Measurements from ENCODE around the gene CEP85L. TPM values are rescaled to one million over a fixed set of nuclear protein-coding genes. Genes with fewer than 3 reads are reported as not detected.
A peak's percentile ranks its signal among the peaks of the same experiment; 100 is the strongest.

The CEP85L gene
- total and polyA plus RNA-seq, 2 of the 13 experiments (the other 11 are each of a cell fraction or from before 2014, with no cell fraction given): 0.44 to 1.7 TPM

DNA sequence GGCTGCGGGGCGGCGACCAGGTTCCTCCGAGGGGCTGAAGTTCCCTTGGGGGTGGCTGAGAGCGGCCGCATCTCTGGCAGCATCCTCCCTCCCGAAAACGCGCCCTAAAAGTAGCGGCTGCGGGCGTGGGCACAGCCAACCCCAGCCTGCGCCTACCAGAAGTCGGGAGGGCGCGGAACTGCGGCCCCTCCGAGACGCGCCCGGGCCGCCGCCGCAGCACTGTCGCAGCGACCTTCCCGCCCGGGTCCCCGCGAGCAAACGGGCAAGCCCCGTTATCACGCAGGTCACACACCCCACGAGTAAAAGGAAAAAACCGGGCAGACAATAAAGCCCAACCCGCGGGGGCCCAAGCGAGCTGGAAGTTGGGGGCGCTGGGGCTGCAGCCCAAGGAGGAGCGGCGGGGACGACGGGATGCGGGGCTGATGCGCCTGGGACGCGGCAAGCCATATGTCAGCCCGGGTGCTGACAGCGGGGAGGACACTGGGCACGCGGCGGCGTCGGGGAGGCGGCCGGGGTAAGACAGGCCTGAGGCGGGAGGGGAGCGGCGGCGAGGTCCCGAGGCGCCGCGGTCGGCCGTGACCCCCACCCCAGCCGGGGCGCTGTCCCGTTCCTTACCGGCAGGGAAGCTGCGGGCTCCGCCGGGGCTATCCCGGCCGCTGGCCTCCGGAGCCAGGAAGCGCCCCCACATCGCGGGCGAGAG, 659 bp downstream of the CEP85L start (continued):
- TF ChIP-seq ZNF761 (CRISPR knock-in tag; conservative IDR thresholded peaks at IDR 0.05): peak; percentile 61; the same call in 1 of the 2 replicates
- TF ChIP-seq ZNF615 (CRISPR knock-in tag; IDR thresholded peaks at IDR 0.05; ENCODE audit: borderline replicate concordance): no peak
- TF ChIP-seq ZNF563 (CRISPR knock-in tag; IDR thresholded peaks at IDR 0.05): no peak; the same call in 1 of the 2 replicates
- no peak for TF ChIP-seq ZNF567 (CRISPR knock-in tag; IDR thresholded peaks at IDR 0.05; ENCODE audit: borderline replicate concordance)
- no peak for TF ChIP-seq CREBL2 (CRISPR knock-in tag; IDR thresholded peaks at IDR 0.05; ENCODE audit: borderline replicate concordance)
- TF ChIP-seq SP2 (CRISPR knock-in tag; IDR thresholded peaks at IDR 0.05): no peak
- no peak for TF ChIP-seq ZNF235 (CRISPR knock-in tag; IDR thresholded peaks at IDR 0.05; ENCODE audit: borderline replicate concordance)
- no peak; the same call in 1 of the 2 replicates for TF ChIP-seq ATF2 (CRISPR knock-in tag; IDR thresholded peaks at IDR 0.05)
- no peak for TF ChIP-seq ZNF124 (CRISPR knock-in tag; IDR thresholded peaks at IDR 0.05)
- TF ChIP-seq CSRNP1 (CRISPR knock-in tag; IDR thresholded peaks at IDR 0.05): no peak
- no peak for TF ChIP-seq TAF1 (CRISPR knock-in tag; IDR thresholded peaks at IDR 0.05)
- TF ChIP-seq AGO2 (optimal IDR thresholded peaks at IDR 0.05; ENCODE audit: low read depth, low read length): no peak
- TF ChIP-seq CREB3 (CRISPR knock-in tag; IDR thresholded peaks at IDR 0.05): no peak
- TF ChIP-seq BRCA1 (CRISPR knock-in tag; IDR thresholded peaks at IDR 0.05): no peak
- TF ChIP-seq TCF12 (IDR thresholded peaks at IDR 0.05): no peak
- TF ChIP-seq TCF12 (CRISPR knock-in tag; IDR thresholded peaks at IDR 0.05): no peak
- TF ChIP-seq ELF1 (CRISPR knock-in tag; IDR thresholded peaks at IDR 0.05): no peak
- TF ChIP-seq ZNF552 (CRISPR knock-in tag; IDR thresholded peaks at IDR 0.05; ENCODE audit: borderline replicate concordance): no peak
- no peak; the same call in 1 of the 2 replicates for TF ChIP-seq THAP7 (CRISPR knock-in tag; IDR thresholded peaks at IDR 0.05)
- TF ChIP-seq ZNF263 (CRISPR knock-in tag; IDR thresholded peaks at IDR 0.05): peak; percentile 71
- 0 out of 2 replicates have a peak, but pooled peaks have one; percentile 10 for TF ChIP-seq SMAD1 (CRISPR knock-in tag; IDR thresholded peaks at IDR 0.05; ENCODE audit: borderline replicate concordance, low read depth)
- TF ChIP-seq ELF3 (CRISPR knock-in tag; IDR thresholded peaks at IDR 0.05): no peak; the same call in 1 of the 2 replicates
- TF ChIP-seq TFAP4 (IDR thresholded peaks at IDR 0.05; ENCODE audit: borderline replicate concordance, low read depth): no peak

Measured in HepG2 (cell line).